A673 (cell line): Measurements from ENCODE around the gene TFG.

Experiments used
- EZH2 ChIP-seq: fragments of 200-600 bp; sonication (generic); IDR thresholded peaks from 2 replicates; pipeline ENCODE4 v1.6.1; 2017; ENCODE audit warnings: borderline replicate concordance, low read depth, mild to moderate bottlenecking, mixed read lengths, antibody characterized with exemption, low read length; ENCODE audit not compliant: poor library complexity, severe bottlenecking
- TF ChIP-seq, protein P1 (sequence below): fragments of 300-800, 200-600 bp; sonication (generic); conservative IDR thresholded peaks from 2 replicates; pipeline ENCODE4 v1.5.1; 2017; ENCODE audit warnings: low read depth, mild to moderate bottlenecking, antibody characterized with exemption, low read length, moderate library complexity, mixed read lengths

DNA sequence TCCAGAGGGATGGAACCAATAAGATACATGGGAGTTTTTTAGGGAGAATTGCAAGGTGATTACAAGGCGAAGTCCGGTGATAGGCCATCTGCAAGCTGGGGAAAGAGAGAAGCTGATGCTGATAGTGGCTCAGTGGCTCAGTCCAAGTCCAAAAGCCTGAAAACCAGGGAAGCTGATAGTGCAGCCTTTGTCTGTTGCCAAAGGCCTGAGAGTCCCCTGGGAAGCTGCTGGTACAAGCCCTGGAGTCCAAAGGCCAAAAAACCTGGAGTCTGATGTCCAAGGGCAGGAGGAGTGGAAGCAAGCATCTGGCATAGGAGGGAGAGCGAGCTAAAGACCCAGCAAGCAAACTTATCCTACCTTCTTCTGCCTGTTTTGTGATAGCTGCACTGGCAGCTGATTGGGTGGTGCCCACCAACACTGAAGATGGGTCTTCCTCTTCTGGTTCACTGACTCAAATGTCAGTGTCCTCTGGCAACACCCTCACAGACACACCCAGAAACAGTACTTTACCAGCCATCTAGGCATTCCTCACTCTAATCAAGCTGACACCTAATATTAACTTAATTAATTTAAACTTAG is 16.7 kb downstream of the TFG start:
- TF ChIP-seq EZH2, result no peak
- TF ChIP-seq, protein P1, sequence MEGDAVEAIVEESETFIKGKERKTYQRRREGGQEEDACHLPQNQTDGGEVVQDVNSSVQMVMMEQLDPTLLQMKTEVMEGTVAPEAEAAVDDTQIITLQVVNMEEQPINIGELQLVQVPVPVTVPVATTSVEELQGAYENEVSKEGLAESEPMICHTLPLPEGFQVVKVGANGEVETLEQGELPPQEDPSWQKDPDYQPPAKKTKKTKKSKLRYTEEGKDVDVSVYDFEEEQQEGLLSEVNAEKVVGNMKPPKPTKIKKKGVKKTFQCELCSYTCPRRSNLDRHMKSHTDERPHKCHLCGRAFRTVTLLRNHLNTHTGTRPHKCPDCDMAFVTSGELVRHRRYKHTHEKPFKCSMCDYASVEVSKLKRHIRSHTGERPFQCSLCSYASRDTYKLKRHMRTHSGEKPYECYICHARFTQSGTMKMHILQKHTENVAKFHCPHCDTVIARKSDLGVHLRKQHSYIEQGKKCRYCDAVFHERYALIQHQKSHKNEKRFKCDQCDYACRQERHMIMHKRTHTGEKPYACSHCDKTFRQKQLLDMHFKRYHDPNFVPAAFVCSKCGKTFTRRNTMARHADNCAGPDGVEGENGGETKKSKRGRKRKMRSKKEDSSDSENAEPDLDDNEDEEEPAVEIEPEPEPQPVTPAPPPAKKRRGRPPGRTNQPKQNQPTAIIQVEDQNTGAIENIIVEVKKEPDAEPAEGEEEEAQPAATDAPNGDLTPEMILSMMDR, result no peak
